ENCODE measurements around the gene PHOX2B. TPM values are rescaled to one million over a fixed set of nuclear protein-coding genes. Genes with fewer than 3 reads are reported as not detected.

The PHOX2B gene
- polyA plus RNA-seq, 1 of the 3 experiments (the other 2 are of a cell fraction): 0.95 TPM

DNA sequence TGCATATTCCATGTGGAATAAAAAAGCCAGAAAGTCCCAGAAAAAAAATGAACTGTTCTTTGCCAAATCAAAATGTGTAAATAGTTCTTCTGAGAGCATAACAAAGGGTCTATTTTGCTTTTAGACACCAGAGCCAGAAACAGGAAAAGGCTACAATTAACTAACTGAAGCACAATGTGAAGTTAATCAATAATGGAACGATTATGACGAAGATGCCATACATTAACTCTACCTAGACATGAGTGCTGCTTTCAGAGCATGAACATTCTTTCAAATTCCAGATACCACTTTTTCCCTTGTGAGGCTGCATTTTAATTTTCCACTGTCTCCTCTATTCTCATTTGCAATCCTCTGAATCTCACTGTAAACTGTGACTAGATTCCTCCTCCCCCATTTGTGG is 48.7 kb upstream of the PHOX2B start:
- H3K27ac ChIP-seq (ENCODE audit: low read depth in 2 of 2, low read length in 1 of 2): no peak overlapping the region; a peak in 1 of 4 replicates
- no peak overlapping the region for H2AFZ ChIP-seq (ENCODE audit: low read depth)
- no peak overlapping the region for H3K9ac ChIP-seq
- no peaks in the 10 kb centered on the region for H3K9me3 ChIP-seq
- no peaks in the 10 kb centered on the region for H3K36me3 ChIP-seq (replicated peaks in 1 of 2; ENCODE audit: control insufficient read depth in 1 of 2, insufficient read depth in 2 of 2, low read length in 1 of 2)
- DNase-seq: no peak
- H3K27me3 ChIP-seq (ENCODE audit: insufficient read depth): no peaks in the 10 kb centered on the region
- no peak for TF ChIP-seq FOSL2 (IDR thresholded peaks at IDR 0.05; ENCODE audit: borderline replicate concordance, low read depth)
- TF ChIP-seq CHD2 (IDR thresholded peaks at IDR 0.05; ENCODE audit: low read length, partially characterized antibody): no peak
- TF ChIP-seq, protein P1, sequence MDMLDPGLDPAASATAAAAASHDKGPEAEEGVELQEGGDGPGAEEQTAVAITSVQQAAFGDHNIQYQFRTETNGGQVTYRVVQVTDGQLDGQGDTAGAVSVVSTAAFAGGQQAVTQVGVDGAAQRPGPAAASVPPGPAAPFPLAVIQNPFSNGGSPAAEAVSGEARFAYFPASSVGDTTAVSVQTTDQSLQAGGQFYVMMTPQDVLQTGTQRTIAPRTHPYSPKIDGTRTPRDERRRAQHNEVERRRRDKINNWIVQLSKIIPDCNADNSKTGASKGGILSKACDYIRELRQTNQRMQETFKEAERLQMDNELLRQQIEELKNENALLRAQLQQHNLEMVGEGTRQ (IDR thresholded peaks at IDR 0.05; ENCODE audit: borderline replicate concordance, low read depth, low read length): no peak
- no peak for TF ChIP-seq MEF2A (IDR thresholded peaks at IDR 0.05; ENCODE audit: borderline replicate concordance, low read depth)
- TF ChIP-seq RFX5 (IDR thresholded peaks at IDR 0.05; ENCODE audit: low read length): no peak
- no peak for TF ChIP-seq TCF12 (IDR thresholded peaks at IDR 0.05)
- no peak for TF ChIP-seq SIN3A (IDR thresholded peaks at IDR 0.05; ENCODE audit: borderline replicate concordance, low read depth, low read length)
- H3F3A ChIP-seq (replicated peaks; ENCODE audit: insufficient read depth): no peaks in the 10 kb centered on the region
- no peaks in the 10 kb centered on the region for H3K79me2 ChIP-seq (ENCODE audit: insufficient read depth)
- H4K20me1 ChIP-seq (ENCODE audit: insufficient read depth): no peaks in the 10 kb centered on the region
- H3K4me1 ChIP-seq (ENCODE audit: control insufficient read depth in 1 of 2, insufficient read depth in 2 of 2, low read depth in 1 of 2, low read length in 1 of 2): peaks cover 0 to 15% of the 10 kb centered on the region in 2 experiments; a peak in 2 of 4 replicates
- CTCF ChIA-PET: interaction anchor here (1.7 to 2.2 kb wide), 2 partner anchors 8 to 45 kb away, joined by 4 to 8 read pairs; no protein-coding TSS in a partner anchor
- no peak overlapping the region for H3K4me3 ChIP-seq (ENCODE audit: low read depth in 2 of 2, low read length in 1 of 2)
- POLR2A ChIA-PET: no interaction called here
- H3K9me2 ChIP-seq: no peaks in the 10 kb centered on the region
- H3K4me2 ChIP-seq: no peak overlapping the region
- WGBS (ENCODE audit: low lambda C conversion rate): 87% methylated on average over 2 of the region's 2 CpGs

DNA sequence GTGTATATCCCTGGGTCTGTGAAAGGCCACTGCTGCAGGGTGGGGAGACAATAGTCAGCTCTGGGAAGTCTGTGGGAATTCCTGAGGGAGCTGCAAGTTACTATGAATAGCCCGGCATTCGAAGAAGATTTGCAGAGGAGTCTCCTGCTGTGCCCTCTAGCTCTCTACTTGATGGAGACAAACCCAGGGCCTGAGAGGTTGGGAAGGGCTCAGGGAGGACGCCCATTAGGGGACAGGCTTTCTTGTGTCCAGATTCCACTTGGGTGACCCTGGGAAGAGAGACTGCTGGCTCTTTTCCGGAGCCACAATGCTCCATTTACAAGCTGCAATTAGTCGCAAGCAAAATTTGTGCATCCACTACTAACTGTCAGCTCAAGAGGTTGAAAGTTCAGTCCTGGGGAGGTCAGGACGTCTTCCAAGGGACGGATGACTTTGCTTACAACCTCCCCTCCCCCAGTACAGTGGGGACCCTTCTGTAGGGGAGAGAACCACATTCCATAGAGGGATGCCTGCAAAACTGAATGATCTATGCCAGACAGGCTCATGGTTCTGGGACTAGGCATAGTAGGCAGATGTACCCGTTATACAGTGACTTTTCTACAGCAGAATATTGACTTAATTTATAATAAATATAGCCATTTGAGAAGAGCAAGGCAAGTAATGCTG is 48.2 kb upstream of the PHOX2B start:
- ChIA-PET POLR2A (interaction anchor here (0.9 to 2.1 kb wide), 6 partner anchors 9 to 77 kb away, joined by 3 to 6 read pairs (median 4); no protein-coding TSS in a partner anchor), CTCF (interaction anchor here (0.7 to 2.2 kb wide), 5 partner anchors 9 to 91 kb away, joined by 3 to 8 read pairs (median 4); no protein-coding TSS in a partner anchor)
- TF ChIP-seq JUND (IDR thresholded peaks at IDR 0.05): no peak
- TF ChIP-seq REST (IDR thresholded peaks at IDR 0.05; ENCODE audit: low read depth, low read length): no peak
- no peak for TF ChIP-seq SMC3 (IDR thresholded peaks at IDR 0.05; ENCODE audit: low read depth, low read length)
- Histone ChIP-seq H3K4me3 (ENCODE audit: low read depth in 2 of 2, low read length in 1 of 2) (no peak overlapping the region), H3K79me2 (ENCODE audit: insufficient read depth) (no peaks in the 10 kb centered on the region), H4K20me1 (ENCODE audit: insufficient read depth) (no peaks in the 10 kb centered on the region), H3K9me3 (no peaks in the 10 kb centered on the region), H2AFZ (ENCODE audit: low read depth) (no peak overlapping the region), H3K9me2 (no peaks in the 10 kb centered on the region), H3K4me1 (ENCODE audit: control insufficient read depth in 1 of 2, insufficient read depth in 2 of 2, low read depth in 1 of 2, low read length in 1 of 2) (peaks cover 0 to 15% of the 10 kb centered on the region in 2 experiments; a peak in 2 of 4 replicates), H3K4me2 (no peak overlapping the region), H3F3A (replicated peaks; ENCODE audit: insufficient read depth) (no peaks in the 10 kb centered on the region), H3K9ac (no peak overlapping the region), H3K27me3 (ENCODE audit: insufficient read depth) (no peaks in the 10 kb centered on the region), H3K36me3 (replicated peaks in 1 of 2; ENCODE audit: control insufficient read depth in 1 of 2, insufficient read depth in 2 of 2, low read length in 1 of 2) (no peaks in the 10 kb centered on the region), H3K27ac (ENCODE audit: low read depth in 2 of 2, low read length in 1 of 2) (peak overlapping the region in 1 of 2 experiments; percentile 79; a peak in 2 of 4 replicates)
- DNase-seq: no peak
- WGBS (ENCODE audit: low lambda C conversion rate): 23% methylated on average over 8 of the region's 8 CpGs

All from SK-N-SH (cell line).